HCT116 (cell line): ENCODE data around the gene SBNO2. TPM values are rescaled to one million over a fixed set of nuclear protein-coding genes. Genes with fewer than 3 reads are reported as not detected.

ENCODE experiments used
- ATAC-seq: fragments of 200-7000 bp; cut with Tn5 transposase; 2 replicates; pipeline ENCODE4 v1.9.1; 2020; ENCODE audit warnings: mild to moderate bottlenecking, moderate library complexity
- BruUV-seq: library from RNA; stranded (reverse); fragments of 400-500 nt; replicated peaks from 2 replicates; lab custom pipeline; 2021; lab: Mats Ljungman, UMichigan
- CTCF ChIA-PET: fragments of 300-600 bp; sonication (Branson Sonifier 250); formaldehyde crosslinking; loops from one replicate; lab custom pipeline; 2021; ENCODE audit warnings: antibody characterized with exemption; lab: Charles Lee
- POLR2A ChIA-PET: fragments of 300-600, 350-600 bp; sonication (Branson Sonifier 250); formaldehyde crosslinking; loops from one replicate; lab custom pipeline; 2021; ENCODE audit warnings: antibody characterized with exemption; lab: Charles Lee
- RAD21 ChIA-PET, 2 experiments: fragments of 300-600 bp; sonication (Branson Sonifier 250); formaldehyde crosslinking; loops; one replicate each; lab custom pipeline; 2023; ENCODE audit warnings: low total read pairs in 2 of 2; ENCODE audit not compliant: uncharacterized antibody in 2 of 2, unreplicated experiment in 2 of 2, low non-redundant PET in 1 of 2; lab: Charles Lee
- DNase-seq: peaks from one replicate; pipeline ENCODE4 v3.0.0-alpha.2; 2010; ENCODE audit warnings: low read depth, low spot score
- H2AFZ ChIP-seq: fragments of 200-600 bp; shearing (Covaris generic), sonication (generic); 2 replicates; pipeline ENCODE4 v1.6.1; 2017; ENCODE audit warnings: low read depth, mixed run types, mixed read lengths, antibody characterized with exemption, low read length; ENCODE audit not compliant: poor library complexity, severe bottlenecking
- H3K27ac ChIP-seq: 2 replicates; pipeline ENCODE4 v1.5.1; 2012; ENCODE audit warnings: low read depth, low read length
- H3K27me3 ChIP-seq: fragments of 200-600 bp; sonication (generic); 2 replicates; pipeline ENCODE4 v1.6.1; 2016; ENCODE audit warnings: mixed run types, low read length, mixed read lengths; ENCODE audit not compliant: insufficient read depth
- H3K36me3 ChIP-seq, 2 experiments: fragments of 200-500 bp in 1 of 2; fragments of 200-600 bp in 1 of 2; sonication (Bioruptor generic) in 1 of 2; sonication (generic) in 1 of 2; 2 replicates each; pipeline versions ENCODE4 v1.5.1 to v1.6.1; 2014 to 2016; ENCODE audit warnings: low read length in 2 of 2, inconsistent platforms in 1 of 2, mixed read lengths in 1 of 2, mixed run types in 1 of 2; ENCODE audit not compliant: insufficient read depth in 2 of 2, control insufficient read depth in 1 of 2
- H3K4me1 ChIP-seq, 2 experiments: fragments of 200-600 bp in 1 of 2; sonication (generic) in 1 of 2; 2 replicates each; pipeline versions ENCODE4 v1.5.1 to v1.6.1; 2012 to 2017; ENCODE audit warnings: low read length in 2 of 2, inconsistent platforms in 1 of 2, mild to moderate bottlenecking in 1 of 2, mixed read lengths in 1 of 2, mixed run types in 1 of 2, moderate library complexity in 1 of 2; ENCODE audit not compliant: insufficient read depth in 2 of 2, control insufficient read depth in 1 of 2
- H3K4me2 ChIP-seq: fragments of 200-600 bp; sonication (generic); 2 replicates; pipeline ENCODE4 v1.6.1; 2017; ENCODE audit warnings: mixed run types, low read length, mixed read lengths
- H3K4me3 ChIP-seq, 2 experiments: fragments of 200-600 bp in 1 of 2; sonication (generic) in 1 of 2; replicated peaks in 1 of 2; 2 replicates each; pipeline ENCODE4 v1.5.1; 2011 to 2016; ENCODE audit warnings: low read length in 2 of 2, control low read depth in 1 of 2, low read depth in 1 of 2, mild to moderate bottlenecking in 1 of 2, mixed read lengths in 1 of 2, mixed run types in 1 of 2
- H3K79me2 ChIP-seq: fragments of 200-600 bp; sonication (generic); 2 replicates; pipeline ENCODE4 v1.6.1; 2017; ENCODE audit warnings: mild to moderate bottlenecking, mixed run types, low read length, moderate library complexity, mixed read lengths; ENCODE audit not compliant: insufficient read depth
- H3K9ac ChIP-seq: fragments of 200-600 bp; sonication (generic); 2 replicates; pipeline ENCODE4 v1.6.1; 2016; ENCODE audit warnings: low read length, mixed read lengths
- H3K9me2 ChIP-seq: fragments of 200-600 bp; sonication (generic), shearing (Covaris generic); 2 replicates; pipeline ENCODE4 v1.6.1; 2017; ENCODE audit warnings: mixed run types, mild to moderate bottlenecking, moderate library complexity; ENCODE audit not compliant: insufficient read depth
- H3K9me3 ChIP-seq, 2 experiments: fragments of 200-500 bp in 1 of 2; fragments of 200-600 bp in 1 of 2; sonication (Bioruptor generic) in 1 of 2; sonication (generic) in 1 of 2; 2 replicates each; pipeline ENCODE4 v1.6.1; 2014 to 2017; ENCODE audit warnings: low read length in 2 of 2, mixed read lengths in 2 of 2, inconsistent platforms in 1 of 2, low read depth in 1 of 2, mild to moderate bottlenecking in 1 of 2, mixed run types in 1 of 2, moderate library complexity in 1 of 2; ENCODE audit not compliant: control insufficient read depth in 1 of 2, insufficient read depth in 1 of 2
- H4K20me1 ChIP-seq: fragments of 200-600 bp; sonication (generic), shearing (Covaris generic); 2 replicates; pipeline ENCODE4 v1.6.1; 2017; ENCODE audit warnings: mixed run types, mild to moderate bottlenecking, moderate library complexity; ENCODE audit not compliant: insufficient read depth
- CBX3 ChIP-seq: IDR thresholded peaks from 2 replicates; pipeline ENCODE4 v1.6.1; 2012; ENCODE audit warnings: low read depth
- CTCF ChIP-seq, 3 experiments: fragments of 200-600 bp in 1 of 3; sonication (generic) in 1 of 3; IDR thresholded peaks in 2 of 3; conservative IDR thresholded peaks in 1 of 3; 2 replicates each; pipeline ENCODE4 v1.5.1; 2012 to 2017; ENCODE audit warnings: low read depth in 2 of 3, low read length in 2 of 3, antibody characterized with exemption in 1 of 3, borderline replicate concordance in 1 of 3, control low read depth in 1 of 3, mild to moderate bottlenecking in 1 of 3, mixed read lengths in 1 of 3, mixed run types in 1 of 3, moderate library complexity in 1 of 3; ENCODE audit not compliant: insufficient read depth in 1 of 3
- EGR1 ChIP-seq: IDR thresholded peaks from 2 replicates; pipeline ENCODE4 v1.6.1; 2012; ENCODE audit warnings: low read depth
- ELF1 ChIP-seq: IDR thresholded peaks from 2 replicates; pipeline ENCODE4 v1.6.1; 2012; ENCODE audit warnings: low read depth, borderline replicate concordance
- EZH2 ChIP-seq: fragments of 200-600 bp; sonication (generic); IDR thresholded peaks from 2 replicates; pipeline ENCODE4 v1.6.1; 2017; ENCODE audit warnings: antibody characterized with exemption, mixed run types
- EZH2phosphoT487 ChIP-seq: fragments of 200-600 bp; IDR thresholded peaks from 2 replicates; pipeline ENCODE4 v1.6.1; 2018; ENCODE audit warnings: antibody characterized with exemption, borderline replicate concordance
- JUND ChIP-seq: IDR thresholded peaks from 2 replicates; pipeline ENCODE4 v1.6.1; 2012
- MAX ChIP-seq: IDR thresholded peaks from 2 replicates; pipeline ENCODE4 v1.6.1; 2012
- POLR2A ChIP-seq: IDR thresholded peaks from 2 replicates; pipeline ENCODE4 v1.7.0; 2011; ENCODE audit warnings: borderline replicate concordance; ENCODE audit not compliant: insufficient read depth, insufficient read length; ENCODE audit errors: extremely low read depth
- POLR2AphosphoS5 ChIP-seq: IDR thresholded peaks from 2 replicates; pipeline ENCODE4 v1.6.1; 2011; ENCODE audit warnings: mild to moderate bottlenecking, low read depth, low read length, moderate library complexity
- SIN3A ChIP-seq: IDR thresholded peaks from 2 replicates; pipeline ENCODE4 v1.6.1; 2012; ENCODE audit warnings: low read depth
- SP1 ChIP-seq: IDR thresholded peaks from 2 replicates; pipeline ENCODE4 v1.6.1; 2012; ENCODE audit warnings: low read depth
- SRF ChIP-seq: IDR thresholded peaks from 2 replicates; pipeline ENCODE4 v1.6.1; 2012; ENCODE audit warnings: low read depth
- YY1 ChIP-seq: IDR thresholded peaks from 2 replicates; pipeline ENCODE4 v1.6.1; 2011; ENCODE audit warnings: low read length, low read depth, moderate library complexity, mild to moderate bottlenecking; ENCODE audit not compliant: insufficient replicate concordance; ENCODE audit errors: extremely low read depth
- ZFX ChIP-seq: fragments of 450-650 bp; IDR thresholded peaks from 2 replicates; pipeline ENCODE4 v1.6.1; 2017
- intact Hi-C: fragments of 100-400 bp; cut with micrococcal nuclease; formaldehyde crosslinking; loops from 2 replicates; pipeline ENCODE4 v1.10.0; 2022
- total RNA-seq: library from RNA; stranded (reverse); gene quantifications from one replicate; pipeline ENCODE4 v1.2.1, GENCODE V29; 2021; ENCODE audit not compliant: unreplicated experiment

Gene SBNO2
- total RNA-seq, 1 experiment from 2014 or later, result 66.4 TPM

GRCh38 chr19:1104311-1105007 lies 69.6 kb downstream of the SBNO2 start:
- intact Hi-C loops, result loop anchor here (5.0 kb wide), 4 partner anchors 42 to 138 kb away; partner anchors contain the start of genes ATP5F1D and CNN2
- Histone ChIP-seq H3K27ac (peak overlapping the region; percentile 87), H3K79me2 (peaks cover 24% of the 10 kb centered on the region), H3K9me2 (no peaks in the 10 kb centered on the region), H3K27me3 (no peaks in the 10 kb centered on the region), H2AFZ (no peak overlapping the region), H3K36me3 (peaks cover 4 to 17% of the 10 kb centered on the region in 2 experiments; a peak in 3 of 4 replicates), H3K9me3 (peaks cover 0 to 4% of the 10 kb centered on the region in 2 experiments; a peak in 1 of 4 replicates), H3K9ac (peak overlapping the region; percentile 98), H3K4me1 (peaks cover 31 to 68% of the 10 kb centered on the region in 2 experiments), H3K4me2 (peak overlapping the region; percentile 98), H3K4me3 (peak overlapping the region; percentile 61 to 88), H4K20me1 (no peaks in the 10 kb centered on the region)
- BruUV-seq, result no TSS peak
- POLR2A ChIA-PET, result interaction anchor here (0.7 to 3.6 kb wide), 11 partner anchors 9 to 83 kb away, joined by 3 to 17 read pairs (median 3); partner anchors contain the start of gene RNU6-2
- ATAC-seq, result peak; percentile 60
- RAD21 ChIA-PET, result no interaction called here
- no peak for DNase-seq
- CTCF ChIA-PET, result interaction anchor here (0.5 to 2.3 kb wide), 3 partner anchors 9 to 90 kb away, joined by 3 to 12 read pairs (median 6); no protein-coding TSS in a partner anchor
- TF ChIP-seq ZFX, result peak; percentile 81
- TF ChIP-seq POLR2AphosphoS5, result peak; percentile 35
- peak; percentile 86 for TF ChIP-seq EGR1
- no peak for TF ChIP-seq EZH2
- TF ChIP-seq SRF, result no peak

GRCh38 chr19:1103708-1104310 lies 70.3 kb downstream of the SBNO2 start, which contains the start of gene GPX4:
Gene GPX4 (plus strand): TSS chr19:1103994. CDS start chr19:1104044, 50 bp downstream.
- peaks cover 24% of the 10 kb centered on the region for H3K79me2 ChIP-seq
- peak within 1 kb of the TSS; percentile 98 for H3K4me2 ChIP-seq
- H3K9me3 ChIP-seq, result peaks cover 0 to 4% of the 10 kb centered on the region in 2 experiments; a peak in 1 of 4 replicates
- peak within 1 kb of the TSS; percentile 61 to 88 for H3K4me3 ChIP-seq
- intact Hi-C loops, result loop anchor here (5.0 kb wide), 4 partner anchors 42 to 138 kb away; partner anchors contain the start of genes ATP5F1D and CNN2
- no peaks in the 10 kb centered on the region for H4K20me1 ChIP-seq
- peak; percentile 73 for ATAC-seq
- H3K9ac ChIP-seq, result peak within 1 kb of the TSS; percentile 98
- peak; percentile 6 for TF ChIP-seq YY1
- no peak for TF ChIP-seq ELF1
- TF ChIP-seq POLR2AphosphoS5, result peak; percentile 97
- TF ChIP-seq SRF, result no peak
- no peak for TF ChIP-seq EGR1
- peak; percentile 67 for TF ChIP-seq MAX
- TF ChIP-seq JUND, result no peak
- TF ChIP-seq SIN3A, result peak; percentile 90
- TF ChIP-seq CTCF (IDR thresholded peaks at IDR 0.05 in 2 of 3, conservative IDR thresholded peaks at IDR 0.05 in 1 of 3; ENCODE audit: borderline replicate concordance in 1 of 3, insufficient read depth in 1 of 3, low read depth in 2 of 3, low read length in 2 of 3), result no peak
- TF ChIP-seq POLR2A, result peak; percentile 97
- no peak for TF ChIP-seq CBX3
- TF ChIP-seq EZH2phosphoT487, result no peak
- peak; percentile 92 for TF ChIP-seq SP1
- H3K27me3 ChIP-seq, result no peaks in the 10 kb centered on the region
- BruUV-seq, result no TSS peak
- H3K36me3 ChIP-seq, result peaks cover 4 to 17% of the 10 kb centered on the region in 2 experiments; a peak in 3 of 4 replicates
- H3K27ac ChIP-seq, result peak within 1 kb of the TSS; percentile 99
- POLR2A ChIA-PET, result interaction anchor here (0.7 to 3.6 kb wide), 11 partner anchors 10 to 82 kb away, joined by 3 to 17 read pairs (median 3); partner anchors contain the start of gene RNU6-2
- peak; percentile 98 for DNase-seq
- peaks cover 32 to 74% of the 10 kb centered on the region in 2 experiments for H3K4me1 ChIP-seq
- H3K9me2 ChIP-seq, result no peaks in the 10 kb centered on the region
- no peak within 1 kb of the TSS for H2AFZ ChIP-seq
- RAD21 ChIA-PET, result no interaction called here
- CTCF ChIA-PET, result interaction anchor here (0.5 to 2.3 kb wide), 3 partner anchors 9 to 91 kb away, joined by 3 to 12 read pairs (median 6); no protein-coding TSS in a partner anchor
